ENCODE measurements around the gene MOSPD2. TPM values are rescaled to one million over a fixed set of nuclear protein-coding genes. Genes with fewer than 3 reads are reported as not detected.
A peak's percentile ranks its signal among the peaks of the same experiment; 100 is the strongest.

MOSPD2 gene
- total RNA-seq, 1 donor from 2014 or later: 15.0 TPM

- TF ChIP-seq CTCF (IDR thresholded peaks at IDR 0.05): no peak
- Histone ChIP-seq H3K27ac (no peak overlapping the region), H3K36me3 (no peaks in the 10 kb centered on the region), H3K27me3 (no peaks in the 10 kb centered on the region), H3K9me3 (no peaks in the 10 kb centered on the region), H3K4me3 (no peak overlapping the region), H3K4me1 (no peaks in the 10 kb centered on the region)
- no peak for DNase-seq (ENCODE audit: low spot score in 2 of 2)
- intact Hi-C loops (cut with DNase I): no loop called here
Measured at GRCh38 chrX:14886252-14886651, 13.0 kb downstream of the MOSPD2 start.

GRCh38 chrX:14896273-14896672, 23.1 kb downstream of the MOSPD2 start:
- Histone ChIP-seq H3K9me3 (no peaks in the 10 kb centered on the region), H3K27me3 (no peaks in the 10 kb centered on the region), H3K36me3 (no peaks in the 10 kb centered on the region), H3K4me3 (no peak overlapping the region), H3K27ac (no peak overlapping the region), H3K4me1 (no peaks in the 10 kb centered on the region)
- no peak for DNase-seq (ENCODE audit: low spot score in 2 of 2)
- intact Hi-C loops (cut with DNase I): no loop called here
- no peak for TF ChIP-seq CTCF (IDR thresholded peaks at IDR 0.05)

GRCh38 chrX:14897042-14897441, 23.8 kb downstream of the MOSPD2 start:
- Histone ChIP-seq H3K4me1 (no peaks in the 10 kb centered on the region), H3K36me3 (no peaks in the 10 kb centered on the region), H3K4me3 (no peak overlapping the region), H3K27ac (no peak overlapping the region), H3K9me3 (no peaks in the 10 kb centered on the region), H3K27me3 (no peaks in the 10 kb centered on the region)
- TF ChIP-seq CTCF (IDR thresholded peaks at IDR 0.05): no peak
- intact Hi-C loops (cut with DNase I): no loop called here
- DNase-seq (ENCODE audit: low spot score in 2 of 2): no peak

- TF ChIP-seq CTCF (IDR thresholded peaks at IDR 0.05): no peak
- DNase-seq (ENCODE audit: low spot score in 2 of 2): no peak
- no peak overlapping the region for H3K4me3 ChIP-seq
- intact Hi-C loops (cut with DNase I): no loop called here
- no peaks in the 10 kb centered on the region for H3K36me3 ChIP-seq
- H3K27ac ChIP-seq: peak overlapping the region in 1 of 2 donors; percentile 22
- H3K9me3 ChIP-seq: no peaks in the 10 kb centered on the region
- peaks cover 0 to 3% of the 10 kb centered on the region in 2 donors for H3K4me1 ChIP-seq
- H3K27me3 ChIP-seq: no peaks in the 10 kb centered on the region
Measured at GRCh38 chrX:14899607-14900006, 26.4 kb downstream of the MOSPD2 start.

- DNase-seq (ENCODE audit: low spot score in 2 of 2): no peak
- intact Hi-C loops (cut with DNase I): no loop called here
- TF ChIP-seq CTCF (IDR thresholded peaks at IDR 0.05): no peak
Measured at GRCh38 chrX:14902537-14902936, 29.3 kb downstream of the MOSPD2 start.

GRCh38 chrX:14903891-14904290, 30.7 kb downstream of the MOSPD2 start:
- Histone ChIP-seq H3K4me1 (peaks cover 0 to 3% of the 10 kb centered on the region in 2 donors), H3K4me3 (no peak overlapping the region), H3K27me3 (no peaks in the 10 kb centered on the region), H3K27ac (peak overlapping the region in 1 of 2 donors; percentile 27), H3K36me3 (no peaks in the 10 kb centered on the region), H3K9me3 (no peaks in the 10 kb centered on the region)
- no peak for DNase-seq (ENCODE audit: low spot score in 2 of 2)
- no peak for TF ChIP-seq CTCF (IDR thresholded peaks at IDR 0.05)
- intact Hi-C loops (cut with DNase I): no loop called here

More at GRCh38 chrX:14902537-14902936, 29.3 kb downstream of the MOSPD2 start:
- Histone ChIP-seq H3K4me1 (peaks cover 0 to 3% of the 10 kb centered on the region in 2 donors), H3K27ac (no peak overlapping the region), H3K36me3 (no peaks in the 10 kb centered on the region), H3K9me3 (no peaks in the 10 kb centered on the region), H3K27me3 (no peaks in the 10 kb centered on the region), H3K4me3 (no peak overlapping the region)
